GM12873 (cell line): ENCODE data around the gene KLF15.

Experiments used
- CTCF ChIP-seq: IDR thresholded peaks from 2 replicates; pipeline ENCODE4 v1.5.1; 2012; ENCODE audit warnings: low read depth, mild to moderate bottlenecking, moderate library complexity, low read length, control low read depth; ENCODE audit not compliant: insufficient read depth; ENCODE audit errors: missing control alignments

The KLF15 gene

GRCh38 chr3:126352476-126353454 lies 4.4 kb downstream of the KLF15 start:
- no peak for TF ChIP-seq CTCF

- TF ChIP-seq CTCF = peak; percentile 25
These were observed 5.3 kb downstream of the KLF15 start for GRCh38 chr3:126351771-126352475.

- no peak for TF ChIP-seq CTCF
These were observed 6.0 kb downstream of the KLF15 start for GRCh38 chr3:126351086-126351770.

- no peak for TF ChIP-seq CTCF
These were observed 6.6 kb downstream of the KLF15 start for GRCh38 chr3:126350502-126351085.

DNA sequence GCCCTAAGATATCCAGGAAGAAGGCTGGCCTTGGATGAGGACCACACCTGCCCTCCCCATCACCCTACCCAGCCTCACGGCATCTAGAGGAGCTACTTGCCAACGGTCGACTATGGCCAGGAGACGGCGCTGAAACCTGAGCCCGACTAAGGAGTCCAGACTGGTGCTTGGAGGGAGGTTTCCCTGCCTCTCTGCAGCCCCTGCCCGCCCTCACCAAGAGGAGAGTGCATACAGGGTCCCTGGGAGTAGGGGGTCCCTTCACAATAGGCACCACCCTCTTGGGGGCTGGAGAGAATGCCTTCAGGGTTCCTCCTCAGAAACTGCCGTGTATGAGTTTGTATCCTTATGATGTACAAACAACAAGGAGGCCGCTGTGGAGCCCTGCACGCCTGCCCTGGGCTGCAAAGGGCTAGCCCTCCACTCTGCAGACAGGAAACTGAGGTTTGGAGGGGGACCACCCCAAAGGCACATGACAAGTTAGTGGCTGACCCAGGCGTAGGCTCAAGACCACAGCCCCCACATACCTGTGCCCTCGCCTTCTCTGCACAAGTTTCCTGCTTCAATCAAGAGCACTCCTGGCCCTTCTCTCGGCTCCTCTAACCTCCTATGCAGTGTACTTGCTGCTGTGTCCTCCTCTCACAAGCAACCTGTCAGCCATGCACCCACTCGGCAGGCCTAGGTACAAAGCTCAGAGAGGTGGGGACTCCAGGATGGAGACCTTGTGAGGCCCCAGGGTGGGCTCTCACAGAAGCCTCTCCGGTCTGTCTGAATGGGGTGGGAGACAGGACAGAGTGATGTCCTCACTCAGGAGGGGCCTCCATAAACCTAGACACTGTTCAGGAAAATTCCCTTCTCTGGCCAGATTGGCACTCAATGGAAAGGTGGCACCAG lies 7.4 kb downstream of the KLF15 start:
- no peak for TF ChIP-seq CTCF

GRCh38 chr3:126349071-126349470 lies 8.1 kb downstream of the KLF15 start:
- TF ChIP-seq CTCF = no peak
